Fibroblast of skin of right quadriceps (primary cell): ENCODE results near the gene SP6.

ENCODE experiments used
- DNase-seq: peaks from one replicate; pipeline ENCODE4 v3.0.0-alpha.2; 2013

SP6 gene

GRCh38 chr17:47879028-47879585 is 28.1 kb upstream of the SP6 start:
- DNase-seq: peak; percentile 72

GRCh38 chr17:47878203-47879027 is 27.5 kb upstream of the SP6 start:
- DNase-seq: no peak

GRCh38 chr17:47877368-47878034 is 26.5 kb upstream of the SP6 start:
- DNase-seq: peak; percentile 68

- no peak for DNase-seq
Measured at GRCh38 chr17:47875011-47875985, 24.3 kb upstream of the SP6 start.

- DNase-seq: no peak
Measured at GRCh38 chr17:47873200-47874090, 22.5 kb upstream of the SP6 start.

GRCh38 chr17:47872651-47873161 is 21.7 kb upstream of the SP6 start:
- no peak for DNase-seq

GRCh38 chr17:47872019-47872650 is 21.2 kb upstream of the SP6 start:
- DNase-seq: no peak

- DNase-seq: no peak
Measured at GRCh38 chr17:47871048-47871447, 20.1 kb upstream of the SP6 start.

GRCh38 chr17:47870056-47870455 is 19.1 kb upstream of the SP6 start:
- no peak for DNase-seq

GRCh38 chr17:47869114-47869513 is 18.2 kb upstream of the SP6 start:
- no peak for DNase-seq

GRCh38 chr17:47867813-47868533 is 17.0 kb upstream of the SP6 start:
- DNase-seq: no peak

GRCh38 chr17:47866941-47867340 is 16.0 kb upstream of the SP6 start:
- DNase-seq: no peak

GRCh38 chr17:47864791-47865216 is 13.8 kb upstream of the SP6 start:
- no peak for DNase-seq

GRCh38 chr17:47862621-47863440 is 11.9 kb upstream of the SP6 start:
- peak; percentile 86 for DNase-seq

GRCh38 chr17:47860386-47860785 is 9.4 kb upstream of the SP6 start:
- no peak for DNase-seq

GRCh38 chr17:47857551-47858455 is 6.8 kb upstream of the SP6 start:
- DNase-seq: no peak

- DNase-seq: no peak
Measured at GRCh38 chr17:47856830-47857229, 5.9 kb upstream of the SP6 start.

GRCh38 chr17:47855737-47856136 is 4.8 kb upstream of the SP6 start:
- no peak for DNase-seq
